Esophagus squamous epithelium (tissue), 4 donors: Measurements from ENCODE around the gene PLEKHB2.

Source experiments
- CTCF ChIP-seq, 6 experiments: fragments of 450-650 bp in 4 of 6; fragments of 200-600 bp in 2 of 6; sonication (generic) in 2 of 6; IDR thresholded peaks; one replicate each; pipeline ENCODE4 v1.5.1; 2016 to 2019; ENCODE audit warnings: antibody characterized with exemption in 6 of 6, mild to moderate bottlenecking in 4 of 6, moderate library complexity in 4 of 6
- POLR2A ChIP-seq, 4 donors: fragments of 450-650 bp; IDR thresholded peaks; one replicate each; pipeline ENCODE4 v1.6.1; 2017; ENCODE audit warnings: antibody characterized with exemption in 4 of 4, mild to moderate bottlenecking in 4 of 4, moderate library complexity in 3 of 4

- TF ChIP-seq CTCF (IDR thresholded peaks at IDR 0.05) (no peak), POLR2A (IDR thresholded peaks at IDR 0.05) (no peak)
Observed at GRCh38 chr2:131127076-131127475, 21.9 kb downstream of the PLEKHB2 start.
